ENCODE results near the gene DSCAM. TPM values are rescaled to one million over a fixed set of nuclear protein-coding genes. Genes with fewer than 3 reads are reported as not detected.

DSCAM gene
- total RNA-seq, 1 donor from 2014 or later, result 0.21 TPM

DNA sequence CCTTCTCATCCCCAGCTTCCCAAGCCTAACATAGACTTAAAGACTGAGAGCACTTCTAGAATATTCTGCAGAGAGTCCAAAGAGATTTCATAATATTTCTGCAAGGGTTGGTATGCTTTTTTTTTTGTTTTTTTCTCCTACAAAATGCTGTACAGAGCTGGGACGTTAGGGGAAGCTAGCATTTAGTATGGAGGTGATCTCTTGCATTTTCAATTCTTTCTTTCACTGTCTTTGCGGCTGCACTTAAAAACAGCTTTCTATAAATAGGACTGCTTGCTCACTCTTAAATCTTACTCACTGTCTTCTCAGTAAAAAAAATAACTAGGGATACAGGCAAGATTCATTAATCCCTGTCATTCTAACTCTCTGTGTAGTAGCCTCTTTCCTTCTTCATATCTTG is 7.4 kb downstream of the DSCAM start:
- H3K4me1 Mint-ChIP-seq (ENCODE audit: unreplicated experiment), result no peaks in the 10 kb centered on the region
- H3K9me3 Mint-ChIP-seq (ENCODE audit: unreplicated experiment), result peaks cover 13% of the 10 kb centered on the region
- no peak overlapping the region for H3K4me3 Mint-ChIP-seq (ENCODE audit: unreplicated experiment)
- no peak overlapping the region for H3K27ac Mint-ChIP-seq (ENCODE audit: unreplicated experiment)
- no peak for DNase-seq (ENCODE audit: low spot score)
- no peaks in the 10 kb centered on the region for H3K27me3 Mint-ChIP-seq (ENCODE audit: unreplicated experiment)
- TF ChIP-seq, protein P1, sequence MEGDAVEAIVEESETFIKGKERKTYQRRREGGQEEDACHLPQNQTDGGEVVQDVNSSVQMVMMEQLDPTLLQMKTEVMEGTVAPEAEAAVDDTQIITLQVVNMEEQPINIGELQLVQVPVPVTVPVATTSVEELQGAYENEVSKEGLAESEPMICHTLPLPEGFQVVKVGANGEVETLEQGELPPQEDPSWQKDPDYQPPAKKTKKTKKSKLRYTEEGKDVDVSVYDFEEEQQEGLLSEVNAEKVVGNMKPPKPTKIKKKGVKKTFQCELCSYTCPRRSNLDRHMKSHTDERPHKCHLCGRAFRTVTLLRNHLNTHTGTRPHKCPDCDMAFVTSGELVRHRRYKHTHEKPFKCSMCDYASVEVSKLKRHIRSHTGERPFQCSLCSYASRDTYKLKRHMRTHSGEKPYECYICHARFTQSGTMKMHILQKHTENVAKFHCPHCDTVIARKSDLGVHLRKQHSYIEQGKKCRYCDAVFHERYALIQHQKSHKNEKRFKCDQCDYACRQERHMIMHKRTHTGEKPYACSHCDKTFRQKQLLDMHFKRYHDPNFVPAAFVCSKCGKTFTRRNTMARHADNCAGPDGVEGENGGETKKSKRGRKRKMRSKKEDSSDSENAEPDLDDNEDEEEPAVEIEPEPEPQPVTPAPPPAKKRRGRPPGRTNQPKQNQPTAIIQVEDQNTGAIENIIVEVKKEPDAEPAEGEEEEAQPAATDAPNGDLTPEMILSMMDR (IDR thresholded peaks at IDR 0.05; ENCODE audit: unreplicated experiment), result no peak
- H3K36me3 Mint-ChIP-seq (ENCODE audit: low read depth, unreplicated experiment), result no peaks in the 10 kb centered on the region

DNA sequence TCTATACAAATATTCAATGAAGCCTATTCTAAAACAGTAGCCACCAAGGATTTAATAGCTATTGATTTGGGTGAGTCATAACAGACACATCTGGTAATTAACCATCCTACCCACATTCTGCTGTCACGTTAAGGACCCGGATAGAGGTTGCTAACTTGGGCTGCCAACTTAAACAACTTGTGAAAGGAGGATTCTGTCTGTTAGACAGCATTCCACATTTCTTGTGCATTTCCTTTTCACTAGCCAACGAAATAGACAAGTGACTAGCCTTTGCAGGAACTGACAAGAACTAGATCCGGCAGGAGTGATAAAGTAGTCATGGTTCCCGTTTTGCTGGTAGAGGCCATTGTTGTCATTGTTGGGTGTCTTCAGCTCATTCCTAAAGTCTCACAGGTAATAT is 9.5 kb downstream of the DSCAM start:
- no peaks in the 10 kb centered on the region for H3K4me1 Mint-ChIP-seq (ENCODE audit: unreplicated experiment)
- no peak overlapping the region for H3K4me3 Mint-ChIP-seq (ENCODE audit: unreplicated experiment)
- TF ChIP-seq, protein P1 (IDR thresholded peaks at IDR 0.05; ENCODE audit: unreplicated experiment), result no peak
- H3K36me3 Mint-ChIP-seq (ENCODE audit: low read depth, unreplicated experiment), result no peaks in the 10 kb centered on the region
- no peaks in the 10 kb centered on the region for H3K27me3 Mint-ChIP-seq (ENCODE audit: unreplicated experiment)
- H3K9me3 Mint-ChIP-seq (ENCODE audit: unreplicated experiment), result peaks cover 13% of the 10 kb centered on the region
- DNase-seq (ENCODE audit: low spot score), result no peak
- no peak overlapping the region for H3K27ac Mint-ChIP-seq (ENCODE audit: unreplicated experiment)

DNA sequence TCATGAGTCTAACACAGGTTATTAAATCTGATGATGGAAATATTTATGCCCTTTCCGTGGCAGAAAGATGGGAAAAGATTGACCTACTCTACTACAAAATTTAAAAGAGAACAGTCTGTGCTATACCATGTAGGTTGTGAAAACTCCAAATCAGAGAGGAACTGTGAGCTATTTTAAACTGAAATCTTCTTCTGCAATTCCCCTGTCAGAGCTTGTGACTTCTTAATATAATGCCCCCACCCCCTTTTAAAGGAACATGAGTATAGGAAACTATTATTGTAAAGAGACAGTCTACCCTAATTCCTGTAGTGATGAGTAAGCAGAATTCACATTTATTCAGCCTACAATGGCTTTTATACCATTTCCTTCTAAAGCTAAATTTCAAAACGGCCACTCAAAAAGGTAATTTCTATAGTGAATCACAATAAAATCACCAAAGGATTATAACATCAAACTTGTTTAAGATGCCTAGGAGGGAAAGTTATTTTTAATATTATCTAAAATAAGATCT is 11.7 kb downstream of the DSCAM start:
- Mint-ChIP-seq H3K4me1 (ENCODE audit: unreplicated experiment) (no peaks in the 10 kb centered on the region), H3K4me3 (ENCODE audit: unreplicated experiment) (no peak overlapping the region), H3K27me3 (ENCODE audit: unreplicated experiment) (no peaks in the 10 kb centered on the region), H3K27ac (ENCODE audit: unreplicated experiment) (no peak overlapping the region), H3K36me3 (ENCODE audit: low read depth, unreplicated experiment) (no peaks in the 10 kb centered on the region), H3K9me3 (ENCODE audit: unreplicated experiment) (peaks cover 13% of the 10 kb centered on the region)
- no peak for DNase-seq (ENCODE audit: low spot score)
- TF ChIP-seq, protein P1 (IDR thresholded peaks at IDR 0.05; ENCODE audit: unreplicated experiment), result no peak

DNA sequence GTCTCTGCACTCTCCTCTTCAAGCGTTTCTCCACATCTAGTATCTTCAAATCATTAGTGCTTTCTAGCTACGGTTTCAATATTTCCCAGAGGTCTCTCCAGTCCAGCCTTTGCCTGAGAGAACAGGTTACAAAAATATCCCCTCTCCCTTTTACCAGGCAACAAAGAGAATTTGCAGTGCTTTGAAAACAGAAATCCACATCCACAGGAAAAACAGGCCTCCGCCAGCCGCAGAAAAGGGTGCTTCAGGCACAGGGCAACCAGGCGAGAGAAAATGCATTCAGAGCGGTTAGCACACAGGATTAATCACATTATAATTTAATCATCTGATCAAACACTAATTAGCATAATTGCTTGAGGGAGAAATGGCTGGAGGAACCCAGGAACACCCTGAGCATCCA is 13.8 kb downstream of the DSCAM start:
- TF ChIP-seq, protein P1 (IDR thresholded peaks at IDR 0.05; ENCODE audit: unreplicated experiment), result no peak
- H3K4me1 Mint-ChIP-seq (ENCODE audit: unreplicated experiment), result no peaks in the 10 kb centered on the region
- peaks cover 9% of the 10 kb centered on the region for H3K9me3 Mint-ChIP-seq (ENCODE audit: unreplicated experiment)
- DNase-seq (ENCODE audit: low spot score), result no peak
- no peaks in the 10 kb centered on the region for H3K27me3 Mint-ChIP-seq (ENCODE audit: unreplicated experiment)
- no peak overlapping the region for H3K27ac Mint-ChIP-seq (ENCODE audit: unreplicated experiment)
- H3K36me3 Mint-ChIP-seq (ENCODE audit: low read depth, unreplicated experiment), result no peaks in the 10 kb centered on the region
- no peak overlapping the region for H3K4me3 Mint-ChIP-seq (ENCODE audit: unreplicated experiment)

DNA sequence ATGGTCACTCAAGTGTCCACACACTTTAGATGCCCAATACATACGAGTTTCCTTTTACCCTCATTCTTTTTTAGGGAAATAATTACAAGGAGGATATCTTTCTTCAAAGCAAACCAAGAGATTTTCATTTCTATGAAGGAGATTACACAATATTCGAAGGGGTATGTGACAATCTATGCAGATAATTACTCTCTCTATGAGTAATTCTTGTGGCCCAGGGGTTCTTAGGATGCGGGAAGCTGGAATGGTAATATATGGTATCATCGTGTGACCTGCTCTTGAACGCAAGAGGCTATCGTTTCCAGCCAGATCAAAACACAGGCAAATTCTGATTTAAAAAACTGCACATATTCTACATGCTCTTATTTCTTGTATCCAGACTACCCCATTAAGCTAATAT is 14.6 kb downstream of the DSCAM start:
- TF ChIP-seq, protein P1 (IDR thresholded peaks at IDR 0.05; ENCODE audit: unreplicated experiment), result no peak
- H3K4me1 Mint-ChIP-seq (ENCODE audit: unreplicated experiment), result no peaks in the 10 kb centered on the region
- no peak overlapping the region for H3K4me3 Mint-ChIP-seq (ENCODE audit: unreplicated experiment)
- H3K27ac Mint-ChIP-seq (ENCODE audit: unreplicated experiment), result no peak overlapping the region
- DNase-seq (ENCODE audit: low spot score), result no peak
- no peaks in the 10 kb centered on the region for H3K36me3 Mint-ChIP-seq (ENCODE audit: low read depth, unreplicated experiment)
- H3K27me3 Mint-ChIP-seq (ENCODE audit: unreplicated experiment), result peaks cover 2% of the 10 kb centered on the region
- H3K9me3 Mint-ChIP-seq (ENCODE audit: unreplicated experiment), result peaks cover 7% of the 10 kb centered on the region

Measured in endothelial cell (in vitro differentiated cells).